Subcutaneous adipose tissue (tissue), 4 donors: Measurements from ENCODE around the gene ABCG5. TPM values are rescaled to one million over a fixed set of nuclear protein-coding genes. Genes with fewer than 3 reads are reported as not detected.

Experiments used
- total RNA-seq, 4 donors: library from RNA; depleted of rRNA; stranded (reverse); fragments of >200 nt; gene quantifications; one replicate each; pipeline ENCODE4 v1.1.0, GENCODE V29; 2016
- TF ChIP-seq, protein P1 (sequence below): fragments of 450-650 bp; IDR thresholded peaks from one replicate; pipeline ENCODE4 v1.5.1; 2016; ENCODE audit warnings: low read depth, mild to moderate bottlenecking, control low read depth, antibody characterized with exemption, moderate library complexity

Gene ABCG5
- total RNA-seq, 4 donors from 2014 or later, result not detected

DNA sequence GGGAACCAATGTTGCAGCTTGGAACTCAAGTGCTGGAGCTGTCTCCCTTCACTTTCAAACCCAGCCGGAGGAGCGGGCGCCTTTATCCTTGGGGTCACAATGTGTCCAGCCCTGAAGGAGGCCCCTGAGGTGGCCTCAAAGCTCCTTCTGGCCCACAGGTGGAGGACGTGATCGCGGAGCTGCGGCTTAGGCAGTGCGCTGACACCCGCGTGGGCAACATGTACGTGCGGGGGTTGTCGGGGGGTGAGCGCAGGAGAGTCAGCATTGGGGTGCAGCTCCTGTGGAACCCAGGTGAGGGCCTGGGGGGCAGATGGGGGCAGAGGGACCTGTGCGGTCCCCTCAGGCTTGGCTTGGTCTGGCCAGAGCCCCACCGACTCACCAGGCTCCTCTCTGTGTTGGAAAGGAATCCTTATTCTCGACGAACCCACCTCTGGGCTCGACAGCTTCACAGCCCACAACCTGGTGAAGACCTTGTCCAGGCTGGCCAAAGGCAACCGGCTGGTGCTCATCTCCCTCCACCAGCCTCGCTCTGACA, 13.6 kb upstream of the ABCG5 start:
- TF ChIP-seq, protein P1, sequence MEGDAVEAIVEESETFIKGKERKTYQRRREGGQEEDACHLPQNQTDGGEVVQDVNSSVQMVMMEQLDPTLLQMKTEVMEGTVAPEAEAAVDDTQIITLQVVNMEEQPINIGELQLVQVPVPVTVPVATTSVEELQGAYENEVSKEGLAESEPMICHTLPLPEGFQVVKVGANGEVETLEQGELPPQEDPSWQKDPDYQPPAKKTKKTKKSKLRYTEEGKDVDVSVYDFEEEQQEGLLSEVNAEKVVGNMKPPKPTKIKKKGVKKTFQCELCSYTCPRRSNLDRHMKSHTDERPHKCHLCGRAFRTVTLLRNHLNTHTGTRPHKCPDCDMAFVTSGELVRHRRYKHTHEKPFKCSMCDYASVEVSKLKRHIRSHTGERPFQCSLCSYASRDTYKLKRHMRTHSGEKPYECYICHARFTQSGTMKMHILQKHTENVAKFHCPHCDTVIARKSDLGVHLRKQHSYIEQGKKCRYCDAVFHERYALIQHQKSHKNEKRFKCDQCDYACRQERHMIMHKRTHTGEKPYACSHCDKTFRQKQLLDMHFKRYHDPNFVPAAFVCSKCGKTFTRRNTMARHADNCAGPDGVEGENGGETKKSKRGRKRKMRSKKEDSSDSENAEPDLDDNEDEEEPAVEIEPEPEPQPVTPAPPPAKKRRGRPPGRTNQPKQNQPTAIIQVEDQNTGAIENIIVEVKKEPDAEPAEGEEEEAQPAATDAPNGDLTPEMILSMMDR, result no peak

- TF ChIP-seq, protein P1, result no peak
These were observed 12.7 kb upstream of the ABCG5 start for GRCh38 chr2:43851011-43851980.

DNA sequence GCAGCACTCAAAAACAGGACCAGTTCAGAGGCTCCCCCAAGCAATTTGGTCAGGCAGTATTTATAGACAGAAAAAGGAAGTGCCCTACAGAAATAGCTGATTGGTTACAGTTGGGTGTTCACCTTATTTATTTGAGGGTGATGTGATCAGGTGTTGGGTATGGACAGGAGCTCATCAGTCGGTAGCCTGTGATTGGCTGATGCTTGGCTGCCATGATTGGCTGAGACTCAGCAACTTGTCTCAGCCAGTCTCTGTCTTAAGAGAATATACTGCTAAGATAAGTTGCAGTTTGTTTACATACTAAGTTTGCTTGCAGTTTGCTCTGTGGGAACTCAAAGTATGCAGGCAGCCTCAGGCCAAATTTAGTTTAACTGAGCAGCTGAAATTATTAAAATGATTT, 9.6 kb upstream of the ABCG5 start:
- TF ChIP-seq, protein P1, result no peak

DNA sequence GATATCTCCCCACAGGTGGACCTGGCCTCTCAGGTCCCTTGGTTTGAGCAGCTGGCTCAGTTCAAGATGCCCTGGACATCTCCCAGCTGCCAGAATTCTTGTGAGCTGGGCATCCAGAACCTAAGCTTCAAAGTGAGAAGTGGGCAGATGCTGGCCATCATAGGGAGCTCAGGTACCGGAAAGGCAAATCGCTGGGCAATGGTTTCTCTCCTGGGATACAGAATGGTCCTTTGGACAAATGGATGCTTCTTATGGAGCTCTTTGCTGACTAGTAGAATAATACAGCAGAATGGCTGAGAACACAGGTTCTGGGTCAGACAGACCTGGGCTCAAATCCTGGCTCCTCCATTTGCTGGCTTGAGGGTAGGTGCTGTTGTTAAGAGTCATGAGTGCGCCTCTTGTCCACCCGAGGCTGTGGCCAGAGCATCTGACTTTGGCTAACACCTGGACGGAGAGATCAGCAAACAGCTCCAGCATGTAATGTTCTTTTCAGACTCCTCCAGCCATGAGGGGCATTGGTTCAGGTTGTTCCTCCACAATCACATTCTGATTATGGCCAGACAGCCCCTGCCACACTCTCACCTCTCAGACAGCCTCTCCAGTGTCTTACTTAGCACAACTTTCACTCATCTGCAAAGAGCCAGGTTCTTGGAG, 7.6 kb upstream of the ABCG5 start:
- TF ChIP-seq, protein P1, result no peak

DNA sequence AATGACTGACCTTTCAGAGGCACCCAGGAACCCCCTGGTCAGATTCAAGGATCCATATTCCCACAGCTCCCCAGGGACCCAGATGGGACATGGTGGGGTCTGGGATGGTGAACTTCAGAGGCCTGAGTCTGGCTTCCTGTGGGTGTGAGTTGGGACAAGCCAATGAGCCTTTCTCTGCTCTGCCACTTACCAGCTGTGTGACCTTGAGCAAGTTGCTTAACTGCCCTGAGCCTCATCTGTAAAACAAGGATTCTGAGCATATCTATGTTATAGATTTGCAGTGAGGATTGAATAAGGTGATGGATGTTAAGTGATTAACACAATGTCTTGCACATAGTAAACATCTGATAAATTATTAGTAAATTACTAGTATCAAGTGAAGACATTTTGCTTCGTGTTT, 6.5 kb upstream of the ABCG5 start:
- TF ChIP-seq, protein P1, result no peak

GRCh38 chr2:43842866-43843226, 4.2 kb upstream of the ABCG5 start:
- TF ChIP-seq, protein P1, result no peak
